Kasumi-1 (cell line): ENCODE data around the gene RAB4B.
"Not testable (repeated sequence)": the region's sequence is repeated elsewhere in the genome, so short reads cannot be mapped to it uniquely, and the experiment has no call there.

Source experiments
- DNase-seq, 2 experiments: peaks; one replicate each; lab custom pipeline; 2025; lab: John Stamatoyannopoulos, UW

RAB4B gene, protein sequence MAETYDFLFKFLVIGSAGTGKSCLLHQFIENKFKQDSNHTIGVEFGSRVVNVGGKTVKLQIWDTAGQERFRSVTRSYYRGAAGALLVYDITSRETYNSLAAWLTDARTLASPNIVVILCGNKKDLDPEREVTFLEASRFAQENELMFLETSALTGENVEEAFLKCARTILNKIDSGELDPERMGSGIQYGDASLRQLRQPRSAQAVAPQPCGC

DNA sequence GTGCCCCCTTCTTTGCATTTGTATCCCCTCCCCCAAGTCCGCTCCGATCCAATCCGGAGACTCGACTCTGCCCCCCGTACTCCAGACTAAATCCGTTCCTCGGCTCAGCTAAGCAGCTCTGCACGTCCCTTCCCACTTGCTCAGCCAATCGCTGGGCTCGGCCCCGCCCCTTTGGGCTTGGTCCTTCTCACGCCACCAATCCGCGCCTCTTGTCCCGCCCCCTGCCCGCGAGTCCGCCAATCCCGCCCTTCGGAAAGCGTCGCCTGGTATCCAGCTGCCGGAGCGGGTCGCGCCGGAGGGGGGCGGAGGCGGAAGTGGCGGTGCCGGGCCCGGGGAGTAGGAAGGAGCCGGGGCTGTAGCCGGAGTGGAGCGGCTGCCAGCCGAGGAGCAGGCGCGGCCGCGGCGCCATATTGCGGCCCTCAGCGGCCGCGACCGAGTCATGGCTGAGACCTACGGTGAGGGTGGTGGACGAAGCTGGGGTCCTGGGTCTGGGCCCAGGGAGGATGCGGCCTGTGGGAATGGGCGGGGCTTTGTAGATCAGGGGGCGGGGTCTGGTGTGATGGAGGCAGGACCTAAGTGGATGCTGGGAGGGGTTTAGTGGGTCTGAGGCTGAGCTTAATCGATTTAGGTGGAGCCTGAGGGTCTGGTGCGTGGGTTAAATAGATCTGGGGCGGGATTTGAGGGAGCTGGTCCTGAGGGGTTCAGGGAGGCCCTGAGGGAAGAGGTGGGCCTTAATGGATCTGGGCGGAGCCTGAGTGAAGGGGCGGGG lies at the start of gene RAB4B:
Gene RAB4B (plus strand): TSS at position 311 of the 769 bp plus-strand sequence. CDS start 129 bp downstream, at position 440.
- peak; percentile 99 for DNase-seq

DNA sequence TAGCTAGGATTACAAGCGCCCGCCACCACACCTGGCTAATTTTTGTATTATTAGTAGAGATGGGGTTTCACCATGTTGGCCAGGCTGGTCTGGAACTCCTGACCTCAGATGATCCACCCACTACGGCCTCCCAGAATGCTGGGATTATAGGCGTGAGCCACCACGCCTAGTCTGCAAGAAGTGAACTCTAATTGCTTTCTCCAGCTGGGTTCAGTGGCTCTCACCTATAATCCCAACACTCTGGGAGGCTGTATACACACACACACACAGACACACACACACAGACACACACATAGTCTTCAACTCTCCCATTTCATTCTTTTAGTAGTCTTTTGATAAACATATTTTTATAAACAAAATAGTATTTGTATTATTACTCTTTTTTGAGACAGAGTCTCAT lies 48.0 kb upstream of the RAB4B start:
- DNase-seq, result not testable (repeated sequence)

DNA sequence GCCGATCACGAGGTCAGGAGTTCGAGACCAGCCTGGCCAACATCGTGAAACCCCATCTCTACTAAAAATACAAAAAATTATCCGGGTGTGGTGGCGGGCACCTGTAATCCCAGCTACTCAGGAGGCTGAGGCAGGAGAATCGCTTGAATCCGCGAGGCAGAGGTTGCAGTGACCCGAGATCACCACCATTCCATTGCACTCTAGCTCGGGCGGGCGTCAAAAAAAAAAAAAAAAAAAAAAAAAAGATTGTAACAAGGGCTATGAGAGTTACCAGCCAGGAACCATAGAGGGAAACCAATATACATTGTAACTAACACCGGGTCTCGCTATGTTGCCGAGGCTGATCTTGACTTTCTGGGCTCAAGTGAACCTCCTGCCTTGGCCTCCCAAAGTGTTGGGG lies 45.7 kb upstream of the RAB4B start:
- not testable (repeated sequence) for DNase-seq

DNA sequence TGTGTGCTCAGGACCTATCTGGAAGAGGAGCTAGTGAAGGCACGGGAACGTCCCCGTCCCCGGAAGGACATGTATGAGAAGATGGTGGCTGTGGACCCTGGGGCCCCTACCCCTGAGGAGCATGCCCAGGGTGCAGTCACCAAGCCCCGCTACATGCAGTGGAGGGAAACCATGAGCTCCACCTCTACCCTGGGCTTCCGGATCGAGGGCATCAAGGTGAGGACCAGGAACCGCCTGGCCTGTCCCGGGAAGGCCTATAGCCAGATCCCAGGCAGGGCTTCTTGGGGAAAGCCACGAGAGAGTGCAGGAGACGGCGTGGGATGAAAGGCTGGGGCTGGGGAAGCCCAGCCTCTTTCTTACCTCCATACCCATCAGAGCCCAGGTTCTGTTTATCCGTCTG lies 44.9 kb upstream of the RAB4B start:
- DNase-seq, result no peak

DNA sequence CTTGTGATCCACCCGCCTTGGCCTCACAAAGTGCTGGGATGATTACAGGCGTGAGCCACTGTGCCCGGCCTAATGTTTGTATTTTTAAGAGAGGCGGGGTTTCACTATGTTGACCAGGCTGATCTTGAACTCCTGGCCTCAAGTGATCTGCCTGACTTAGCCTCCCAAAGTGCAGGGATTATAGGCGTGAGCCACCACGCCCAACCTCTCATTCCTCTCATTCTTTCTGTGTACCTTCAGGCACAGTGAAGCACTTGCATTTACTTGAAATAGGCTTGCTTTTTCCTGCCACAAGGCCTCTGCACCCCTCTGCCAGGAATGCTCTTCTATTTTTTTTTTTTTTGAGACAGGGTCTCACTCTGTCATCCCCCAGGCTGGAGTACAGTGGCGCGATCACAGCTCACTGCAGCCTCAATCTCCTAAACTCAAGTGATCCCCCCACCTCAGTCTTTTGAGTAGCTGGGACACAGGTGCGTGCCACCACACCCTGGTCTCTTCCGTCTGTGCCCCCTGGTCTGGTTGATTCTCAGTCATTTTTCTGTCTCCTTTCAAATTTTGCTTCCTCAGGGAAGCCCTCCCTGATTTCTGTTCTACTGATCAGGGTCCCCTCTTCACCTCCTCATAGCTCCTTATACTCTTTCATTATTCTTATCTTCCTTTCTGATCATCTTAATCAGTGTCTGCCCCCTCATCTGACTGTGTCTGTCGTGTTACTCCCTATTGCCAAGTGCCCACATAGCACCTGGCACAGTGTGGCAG lies 42.9 kb upstream of the RAB4B start:
- DNase-seq, result no peak

DNA sequence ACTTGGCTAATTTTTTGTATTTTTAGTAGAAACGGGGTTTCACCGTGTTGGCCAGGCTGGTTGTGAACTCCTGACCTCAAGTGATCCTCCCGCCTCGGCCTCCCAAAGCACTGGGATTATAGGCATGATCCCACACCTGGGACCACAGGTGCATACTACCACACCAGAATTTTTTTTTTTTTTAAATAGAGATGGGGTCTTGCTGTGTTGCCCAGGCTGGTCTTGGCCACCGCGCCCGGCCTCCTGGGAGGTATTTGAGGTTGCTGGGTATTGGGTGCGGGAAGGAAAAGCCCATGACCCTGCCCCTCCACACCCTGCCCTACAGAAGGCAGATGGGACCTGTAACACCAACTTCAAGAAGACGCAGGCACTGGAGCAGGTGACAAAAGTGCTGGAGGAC lies 41.4 kb upstream of the RAB4B start:
- no peak for DNase-seq

DNA sequence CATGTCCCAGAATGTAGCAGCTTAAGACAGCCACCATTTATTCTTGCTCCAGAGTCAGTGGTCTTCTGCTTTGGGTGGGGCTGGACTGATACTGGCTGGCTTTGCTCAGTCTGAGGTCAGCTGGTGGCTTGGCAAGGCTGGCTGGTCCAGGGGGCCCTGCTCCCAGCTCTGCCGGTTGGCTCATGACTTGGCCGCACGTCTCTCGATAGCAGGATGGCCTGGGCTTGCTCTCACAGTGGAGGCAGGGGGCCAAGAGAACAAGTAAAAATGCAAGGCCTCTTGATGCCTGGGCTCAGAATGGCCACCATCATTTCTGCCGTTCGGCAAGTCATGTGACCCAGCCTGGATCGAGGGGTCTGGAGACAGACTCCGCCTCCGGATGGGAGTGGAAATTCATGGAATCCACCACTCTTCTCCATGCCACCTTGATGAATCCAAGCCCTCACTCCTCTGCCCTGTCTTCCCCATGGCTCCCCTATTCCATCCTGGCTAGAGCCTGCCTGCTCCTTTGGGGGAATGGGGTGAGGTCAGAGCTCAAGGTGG lies 40.9 kb upstream of the RAB4B start:
- no peak for DNase-seq

DNA sequence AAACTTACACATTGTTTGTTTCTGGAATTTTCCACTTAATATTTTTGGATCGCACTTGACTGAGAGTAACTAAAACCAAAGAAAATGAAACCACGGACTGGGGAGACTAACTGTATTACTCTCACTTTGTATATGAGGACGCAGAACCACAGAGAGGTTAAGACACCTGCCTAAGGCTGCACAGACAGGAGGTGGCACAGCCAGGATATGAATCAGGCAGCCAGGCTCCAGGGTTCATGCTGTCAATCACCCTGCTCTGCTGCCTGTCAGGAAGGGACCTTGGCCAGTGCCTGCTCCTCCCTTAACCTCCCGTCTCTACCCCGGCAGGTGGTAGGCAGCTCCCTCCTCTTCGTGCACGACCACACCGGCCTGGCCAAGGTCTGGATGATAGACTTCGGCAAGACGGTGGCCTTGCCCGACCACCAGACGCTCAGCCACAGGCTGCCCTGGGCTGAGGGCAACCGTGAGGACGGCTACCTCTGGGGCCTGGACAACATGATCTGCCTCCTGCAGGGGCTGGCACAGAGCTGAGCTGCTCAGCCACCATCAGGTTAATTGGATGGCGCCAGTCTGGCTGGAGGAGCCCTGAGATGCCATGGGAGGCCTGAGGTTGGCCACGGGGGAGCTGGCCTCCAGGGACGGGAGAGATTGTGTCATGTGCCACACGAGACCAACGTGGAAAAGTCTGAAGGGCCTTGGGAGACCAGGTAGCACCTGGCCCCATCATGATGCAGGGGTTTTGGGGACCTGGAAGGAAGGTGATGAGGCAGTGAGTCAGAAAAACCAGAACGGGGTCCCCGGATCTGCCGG lies 38.8 kb upstream of the RAB4B start:
- DNase-seq, result no peak

DNA sequence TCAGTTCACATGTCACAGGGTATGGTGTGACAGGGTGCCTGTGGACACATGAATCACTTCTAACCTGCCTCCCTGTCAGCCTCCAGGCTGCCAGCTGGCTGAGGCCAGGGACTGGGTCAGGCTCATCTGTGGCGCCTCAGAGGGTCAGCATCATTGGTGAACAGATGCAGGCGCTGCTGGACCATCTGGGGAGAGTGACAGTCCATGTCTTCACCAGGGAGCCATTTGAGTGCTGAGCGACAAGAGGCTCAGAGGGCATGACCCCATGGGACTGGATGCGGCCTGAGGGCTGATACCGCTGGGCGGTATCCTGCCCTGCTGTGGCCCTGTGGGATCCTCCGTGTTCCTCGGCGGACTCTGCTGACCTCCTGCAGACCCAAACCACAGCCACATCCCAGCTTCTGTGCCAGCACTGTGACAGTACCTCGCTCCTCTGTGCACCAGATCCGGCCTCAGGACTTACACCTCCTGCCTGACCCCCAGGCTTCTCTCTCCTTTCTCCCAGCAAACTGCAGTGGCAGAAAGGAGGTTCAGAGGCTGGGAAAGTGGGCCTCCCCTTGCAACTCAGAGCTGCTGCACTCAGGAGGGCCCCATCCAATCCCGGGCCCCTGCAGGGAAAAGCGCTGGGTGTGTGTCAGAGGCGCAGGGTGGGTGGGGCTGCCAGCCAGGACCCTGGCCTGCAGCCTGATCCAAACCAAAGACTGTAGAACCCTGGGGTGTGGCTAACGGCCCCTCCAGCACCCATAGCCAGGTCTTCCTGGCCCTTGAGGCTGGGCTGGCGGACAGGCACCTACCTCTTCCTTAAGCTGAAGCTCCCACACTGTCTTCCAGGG lies 38.0 kb upstream of the RAB4B start:
- DNase-seq, result no peak

DNA sequence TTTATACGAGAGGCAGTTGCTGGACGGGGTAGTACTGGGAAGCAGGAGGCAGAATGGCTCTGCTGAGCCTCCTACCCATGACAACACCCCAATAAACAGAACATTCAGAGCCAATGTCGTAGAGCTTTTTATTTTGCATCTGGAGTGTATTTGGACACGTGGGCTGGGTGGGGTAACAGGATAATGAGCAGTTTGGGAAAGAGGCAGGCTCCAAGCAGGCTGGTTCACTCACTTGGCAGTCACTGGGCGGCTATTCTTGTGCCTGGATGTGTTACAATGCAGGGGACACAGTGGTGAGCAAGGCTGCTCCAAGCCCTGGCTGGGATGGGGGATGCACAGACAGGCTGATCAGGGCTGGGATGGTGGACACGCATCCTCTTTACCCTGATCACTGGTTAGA lies 37.3 kb upstream of the RAB4B start:
- no peak for DNase-seq

DNA sequence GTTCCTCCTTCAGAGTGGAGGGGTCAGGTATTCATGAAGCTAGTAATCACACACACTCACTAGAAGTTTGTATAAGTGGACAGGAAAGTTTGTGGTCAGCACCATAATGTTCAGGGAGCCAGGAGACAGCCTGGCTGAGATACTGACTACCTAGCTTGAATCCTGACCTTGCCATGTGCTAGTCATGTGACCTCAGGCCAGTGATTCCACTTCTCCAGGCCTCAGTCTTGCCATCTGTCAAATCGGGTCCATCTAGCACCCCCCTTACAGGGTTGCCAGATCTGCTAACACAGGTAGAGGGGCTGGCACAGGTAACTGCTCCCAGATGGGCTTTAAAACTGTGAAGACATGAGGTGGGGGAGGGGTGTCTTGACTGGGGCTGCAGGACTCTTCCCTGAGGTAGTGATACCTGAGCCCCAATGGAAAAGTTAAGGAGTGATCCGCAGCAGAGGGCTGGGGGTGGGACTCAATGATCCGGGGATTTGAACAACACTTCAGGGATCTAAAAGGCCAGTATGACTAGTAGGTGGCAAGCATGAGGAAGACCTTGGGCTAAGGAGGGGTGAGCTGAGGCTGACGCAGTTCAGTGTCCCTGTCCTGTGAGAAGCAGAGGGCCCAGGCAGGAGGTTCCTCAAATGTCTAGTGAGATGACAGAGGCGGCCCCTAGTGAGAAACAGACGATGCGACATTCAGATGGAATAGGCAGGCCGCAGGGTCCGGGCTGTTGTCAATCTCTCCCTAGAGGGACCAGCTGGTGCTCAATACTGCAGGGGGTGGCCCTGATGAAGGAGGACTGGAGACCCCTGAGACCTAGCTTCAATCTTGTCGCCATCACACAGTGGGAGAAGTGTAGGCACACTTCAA lies 36.3 kb upstream of the RAB4B start:
- DNase-seq, result peak; percentile 13 to 16

DNA sequence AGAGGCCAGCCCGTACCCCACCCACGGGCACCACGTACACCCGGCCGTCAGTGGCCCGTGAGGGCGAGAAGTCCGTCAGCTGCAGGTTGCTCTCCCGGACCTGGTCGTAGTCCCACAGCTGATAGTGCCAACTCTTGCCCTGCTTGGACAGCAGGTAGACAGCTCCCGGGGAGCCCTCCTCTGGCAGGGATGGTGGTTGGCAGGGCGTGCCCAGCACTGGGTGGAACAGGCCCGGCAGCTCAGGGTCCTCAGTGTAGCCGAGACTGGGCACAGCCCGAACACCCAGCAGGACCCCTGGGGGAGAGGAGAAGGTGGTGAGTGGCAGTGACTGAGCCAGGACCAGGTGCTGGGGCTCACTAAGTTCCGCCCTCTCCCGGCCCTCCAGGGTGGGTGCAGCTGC lies 35.6 kb upstream of the RAB4B start:
- no peak for DNase-seq

DNA sequence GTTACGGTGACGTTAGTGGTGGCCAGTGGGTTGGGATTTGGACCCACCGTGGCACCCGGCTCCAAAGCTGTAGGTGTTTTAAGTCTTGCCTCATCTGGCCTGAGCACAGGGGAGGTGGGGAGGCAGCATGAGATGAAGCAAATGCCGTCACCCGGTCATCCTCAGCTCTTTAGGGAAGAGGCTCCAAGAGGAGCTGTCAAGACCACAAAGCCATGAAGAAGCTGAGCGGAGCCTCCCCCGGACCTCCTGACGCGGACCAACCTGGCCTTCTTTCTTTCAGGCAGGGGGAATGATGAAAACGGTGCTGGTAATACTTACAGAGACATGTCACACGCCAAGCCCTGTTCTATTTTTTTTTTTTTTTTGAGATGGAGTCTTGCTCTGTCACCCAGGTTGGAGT lies 35.2 kb upstream of the RAB4B start:
- DNase-seq, result no peak

DNA sequence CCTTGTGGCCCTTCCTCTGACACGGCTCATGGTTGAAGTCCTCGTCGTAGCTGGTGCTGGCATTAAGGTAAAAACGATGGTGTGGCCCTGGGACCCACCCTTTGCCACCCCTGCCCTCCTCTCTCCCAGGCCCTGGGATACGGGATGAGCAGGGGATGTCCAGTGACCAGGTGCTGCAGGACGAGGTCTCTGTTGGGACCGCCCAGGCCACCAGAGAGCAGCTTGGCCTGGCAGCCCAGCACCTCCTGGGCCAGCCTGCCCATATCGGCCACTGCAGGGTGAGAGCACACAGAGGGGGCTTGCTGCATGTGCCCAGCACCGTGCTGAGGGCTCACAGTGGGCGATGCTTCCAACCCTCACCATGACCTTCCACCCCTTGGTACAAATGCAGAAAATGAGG lies 34.1 kb upstream of the RAB4B start:
- DNase-seq, result no peak

DNA sequence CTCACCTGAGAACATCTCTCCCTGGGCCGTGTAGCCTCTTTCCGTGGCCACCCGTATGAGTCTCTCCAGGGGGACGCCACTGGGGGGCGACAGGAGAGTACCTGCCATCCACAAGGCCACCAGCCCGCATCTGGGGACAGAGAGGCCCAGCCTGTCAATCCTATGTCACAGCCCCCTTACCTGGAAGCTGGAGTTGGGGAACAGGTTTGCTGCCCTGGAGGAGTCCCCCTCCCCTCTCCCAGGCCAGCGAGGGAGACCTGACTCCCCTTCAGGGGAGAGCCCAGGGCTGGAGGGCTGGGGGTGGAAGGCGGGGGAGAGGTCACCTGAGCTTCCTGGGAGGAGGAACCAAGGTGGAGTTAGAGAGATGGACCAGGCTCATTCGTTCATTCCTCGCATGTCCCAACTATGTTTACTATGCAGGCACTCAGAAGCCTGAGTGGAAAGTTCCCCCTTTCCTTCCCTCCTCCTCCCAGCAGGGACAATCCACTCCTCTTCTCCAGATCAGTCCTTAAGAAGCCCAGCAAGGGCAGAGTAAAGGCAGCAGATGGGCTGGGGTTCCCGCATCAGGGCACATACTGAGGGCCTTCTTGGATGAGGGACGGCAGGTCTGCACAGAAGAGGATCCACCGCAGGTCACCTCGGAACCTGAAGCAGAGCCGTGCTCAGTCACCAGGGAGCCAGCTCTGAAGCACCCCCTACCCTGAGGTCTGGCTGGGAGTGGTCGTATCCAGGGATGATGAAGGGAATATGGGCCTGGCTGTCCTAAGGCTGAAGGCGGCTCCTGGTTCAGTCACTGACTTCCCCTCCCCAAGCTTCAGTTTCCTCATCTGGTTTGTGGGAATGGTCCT lies 33.3 kb upstream of the RAB4B start:
- no peak for DNase-seq

DNA sequence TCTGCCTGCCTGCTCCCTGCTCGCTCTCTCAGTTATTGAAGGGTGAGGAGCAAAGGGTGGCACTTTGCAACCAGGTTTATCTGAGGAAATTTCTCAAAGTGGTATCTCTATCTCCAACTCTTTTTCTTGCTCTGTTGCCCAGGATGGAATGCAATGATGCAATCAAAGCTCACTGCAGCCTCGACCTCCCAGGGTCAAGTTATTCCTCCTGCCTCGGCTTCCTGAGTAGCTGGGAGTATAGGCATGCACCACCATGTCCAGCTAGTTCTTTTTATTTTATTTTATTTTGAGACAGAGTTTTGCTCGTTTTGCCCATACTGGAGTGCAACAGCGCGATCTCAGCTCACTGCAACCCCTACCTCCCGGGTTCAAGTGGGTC lies 32.7 kb upstream of the RAB4B start:
- no peak for DNase-seq

DNA sequence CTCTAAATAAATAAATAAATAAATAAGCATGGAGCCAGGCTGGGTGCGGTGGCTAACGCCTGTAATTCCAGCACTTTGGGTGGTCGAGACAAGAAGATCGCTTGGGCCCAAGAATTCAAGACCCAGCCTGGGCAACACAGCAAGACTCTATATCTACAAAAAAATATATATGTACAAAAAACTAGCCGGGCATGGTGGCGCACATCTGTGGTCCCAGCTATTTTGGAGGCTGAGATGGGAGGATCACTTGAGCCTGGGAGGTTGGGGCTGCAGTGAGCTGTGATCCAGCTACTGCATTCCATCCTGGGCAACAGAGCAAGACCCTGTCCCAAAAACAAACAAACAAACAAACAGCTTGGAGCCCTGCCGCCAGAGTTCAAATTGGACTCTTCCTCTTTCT lies 30.5 kb upstream of the RAB4B start:
- DNase-seq, result no peak

DNA sequence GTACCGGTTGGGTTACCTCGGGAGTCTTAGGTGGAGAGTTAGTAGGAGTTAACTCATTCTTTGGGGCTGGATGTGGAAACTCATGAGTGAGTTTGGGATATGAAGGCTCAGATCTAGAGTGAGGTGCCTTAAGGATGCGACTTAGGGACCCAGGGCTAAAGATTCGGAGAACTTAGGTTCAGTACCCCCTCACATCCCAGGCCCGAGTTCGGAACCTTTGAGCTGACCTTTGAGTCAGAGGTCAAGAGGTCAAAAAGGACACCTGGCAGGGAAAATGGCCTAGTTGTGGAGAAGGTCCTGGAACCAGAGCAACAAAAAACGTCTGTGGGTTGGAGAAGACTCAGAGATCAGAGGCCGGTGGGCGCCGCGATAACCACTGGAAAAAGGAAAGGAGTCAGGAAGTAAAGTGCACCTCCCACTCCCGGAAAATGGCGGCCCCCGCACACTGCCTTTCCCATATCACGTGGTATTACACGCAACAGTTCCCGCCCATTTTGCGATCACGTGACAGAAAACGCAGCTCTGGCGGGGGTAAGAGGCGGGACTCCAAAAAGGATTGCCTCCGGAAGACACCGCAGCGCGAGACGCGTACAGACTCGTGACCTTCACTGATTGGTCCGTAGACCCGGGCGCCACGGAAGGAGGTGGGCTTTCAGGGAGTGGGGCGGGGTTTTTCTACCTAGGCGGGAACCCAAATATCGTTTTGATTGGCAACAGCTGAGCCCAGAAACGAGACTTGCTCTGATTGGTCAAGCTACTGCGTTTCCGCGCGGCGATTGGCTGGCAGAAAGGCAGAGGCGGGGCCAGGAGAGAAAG lies 27.8 kb upstream of the RAB4B start, which contains the start of gene ACTMAP:
Gene ACTMAP (minus strand): TSS at position 420 of the 816 bp plus-strand sequence. CDS start 674 bp downstream, outside the sequence.
- peak; percentile 99 for DNase-seq
